ENCODE measurements around the gene SFI1. TPM values are rescaled to one million over a fixed set of nuclear protein-coding genes. Genes with fewer than 3 reads are reported as not detected.
A peak's percentile ranks its signal among the peaks of the same experiment; 100 is the strongest.
"Not testable (repeated sequence)": the region's sequence is repeated elsewhere in the genome, so short reads cannot be mapped to it uniquely, and the experiment has no call there.

SFI1 gene
- total RNA-seq, 1 experiment from 2014 or later: 59.2 TPM

DNA sequence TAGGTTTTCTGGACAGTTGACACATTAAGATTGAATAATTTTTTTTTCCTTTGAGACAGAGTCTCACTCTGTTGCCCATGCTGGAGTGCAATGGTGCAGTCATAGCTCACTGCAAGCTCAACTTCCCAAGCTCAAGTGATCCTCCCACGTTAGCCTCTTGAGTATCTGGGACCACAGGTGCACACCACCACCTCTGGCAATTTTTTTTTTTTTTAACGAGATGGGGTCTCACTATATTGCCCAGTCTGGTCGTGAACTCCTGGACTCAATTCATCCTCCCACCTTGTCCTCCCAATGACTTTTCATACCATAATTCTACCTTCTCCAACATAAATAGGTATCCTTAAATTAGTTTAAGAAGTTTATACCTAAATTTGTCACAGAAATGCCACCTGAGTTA is 15.2 kb upstream of the SFI1 start:
- no peak for DNase-seq
- no peaks in the 10 kb centered on the region for H3K4me1 Mint-ChIP-seq (ENCODE audit: low read depth, unreplicated experiment)
- no peaks in the 10 kb centered on the region for H3K27me3 Mint-ChIP-seq (ENCODE audit: unreplicated experiment)
- intact Hi-C loops (cut with micrococcal nuclease; ENCODE audit: unreplicated experiment): no loop called here
- H3K9me3 Mint-ChIP-seq (ENCODE audit: low read depth, unreplicated experiment): no peaks in the 10 kb centered on the region
- TF ChIP-seq, protein P1, sequence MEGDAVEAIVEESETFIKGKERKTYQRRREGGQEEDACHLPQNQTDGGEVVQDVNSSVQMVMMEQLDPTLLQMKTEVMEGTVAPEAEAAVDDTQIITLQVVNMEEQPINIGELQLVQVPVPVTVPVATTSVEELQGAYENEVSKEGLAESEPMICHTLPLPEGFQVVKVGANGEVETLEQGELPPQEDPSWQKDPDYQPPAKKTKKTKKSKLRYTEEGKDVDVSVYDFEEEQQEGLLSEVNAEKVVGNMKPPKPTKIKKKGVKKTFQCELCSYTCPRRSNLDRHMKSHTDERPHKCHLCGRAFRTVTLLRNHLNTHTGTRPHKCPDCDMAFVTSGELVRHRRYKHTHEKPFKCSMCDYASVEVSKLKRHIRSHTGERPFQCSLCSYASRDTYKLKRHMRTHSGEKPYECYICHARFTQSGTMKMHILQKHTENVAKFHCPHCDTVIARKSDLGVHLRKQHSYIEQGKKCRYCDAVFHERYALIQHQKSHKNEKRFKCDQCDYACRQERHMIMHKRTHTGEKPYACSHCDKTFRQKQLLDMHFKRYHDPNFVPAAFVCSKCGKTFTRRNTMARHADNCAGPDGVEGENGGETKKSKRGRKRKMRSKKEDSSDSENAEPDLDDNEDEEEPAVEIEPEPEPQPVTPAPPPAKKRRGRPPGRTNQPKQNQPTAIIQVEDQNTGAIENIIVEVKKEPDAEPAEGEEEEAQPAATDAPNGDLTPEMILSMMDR (IDR thresholded peaks at IDR 0.05; ENCODE audit: unreplicated experiment): no peak
- BruUV-seq (replicated peaks): no TSS peak
- H3K36me3 Mint-ChIP-seq (ENCODE audit: insufficient read depth, unreplicated experiment): peaks cover 70% of the 10 kb centered on the region
- CTCF ChIA-PET: no interaction called here
- no peak overlapping the region for H3K4me3 Mint-ChIP-seq (ENCODE audit: low read depth, unreplicated experiment)
- no peak overlapping the region for H3K27ac Mint-ChIP-seq (ENCODE audit: unreplicated experiment)

DNA sequence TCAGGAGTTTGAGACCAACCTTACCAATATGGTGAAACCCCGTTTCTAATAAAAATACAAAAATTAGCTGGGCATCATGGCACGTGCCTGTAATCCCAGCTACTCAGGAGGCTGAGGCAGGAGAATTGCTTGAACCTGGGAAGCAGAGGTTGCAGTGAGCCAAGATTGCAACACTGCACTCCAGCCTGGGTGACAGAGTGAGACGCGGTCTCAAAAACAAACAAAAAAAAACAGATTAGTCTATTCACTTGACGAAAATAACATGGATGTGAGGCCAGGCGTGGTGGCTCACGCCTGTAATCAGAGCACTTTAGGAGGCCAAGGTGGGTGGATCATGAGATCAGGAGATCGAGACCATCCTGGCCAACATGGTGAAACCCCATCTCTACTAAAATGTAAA is 13.9 kb upstream of the SFI1 start:
- H3K4me3 Mint-ChIP-seq (ENCODE audit: low read depth, unreplicated experiment); H3K9me3 Mint-ChIP-seq (ENCODE audit: low read depth, unreplicated experiment); H3K4me1 Mint-ChIP-seq (ENCODE audit: low read depth, unreplicated experiment); intact Hi-C loops (cut with micrococcal nuclease; ENCODE audit: unreplicated experiment); H3K27ac Mint-ChIP-seq (ENCODE audit: unreplicated experiment); DNase-seq; H3K27me3 Mint-ChIP-seq (ENCODE audit: unreplicated experiment); BruUV-seq (replicated peaks): not testable (repeated sequence)
- CTCF ChIA-PET: interaction anchor here (0.7 kb wide), 1 partner anchor 54 kb away, joined by 4 read pairs; no protein-coding TSS in a partner anchor
- peaks cover 74% of the 10 kb centered on the region for H3K36me3 Mint-ChIP-seq (ENCODE audit: insufficient read depth, unreplicated experiment)

DNA sequence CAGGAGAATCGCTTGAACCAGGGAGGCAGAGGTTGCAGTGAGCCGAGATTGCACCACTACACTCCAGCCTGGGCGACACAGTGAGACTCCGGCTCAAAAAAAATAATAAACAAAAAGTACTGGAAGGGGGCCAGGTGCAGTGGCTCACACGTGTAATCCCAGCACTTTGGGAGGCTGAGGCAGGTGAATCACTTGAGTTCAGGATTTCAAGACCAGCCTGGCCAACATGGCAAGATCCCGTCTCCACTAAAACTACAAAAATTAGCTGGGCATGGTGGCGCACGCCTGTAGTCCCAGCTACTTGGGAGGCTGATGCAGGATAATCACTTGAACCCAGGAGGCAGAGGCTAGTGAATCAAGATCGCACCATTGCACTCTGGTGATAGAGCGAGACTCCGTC is 10.0 kb upstream of the SFI1 start:
- Mint-ChIP-seq H3K4me1 (ENCODE audit: low read depth, unreplicated experiment) (peaks cover 21% of the 10 kb centered on the region), H3K36me3 (ENCODE audit: insufficient read depth, unreplicated experiment) (peaks cover 78% of the 10 kb centered on the region)
- H3K27ac Mint-ChIP-seq (ENCODE audit: unreplicated experiment); H3K9me3 Mint-ChIP-seq (ENCODE audit: low read depth, unreplicated experiment); H3K27me3 Mint-ChIP-seq (ENCODE audit: unreplicated experiment); DNase-seq; intact Hi-C loops (cut with micrococcal nuclease; ENCODE audit: unreplicated experiment); CTCF ChIA-PET; H3K4me3 Mint-ChIP-seq (ENCODE audit: low read depth, unreplicated experiment); BruUV-seq (replicated peaks): not testable (repeated sequence)

DNA sequence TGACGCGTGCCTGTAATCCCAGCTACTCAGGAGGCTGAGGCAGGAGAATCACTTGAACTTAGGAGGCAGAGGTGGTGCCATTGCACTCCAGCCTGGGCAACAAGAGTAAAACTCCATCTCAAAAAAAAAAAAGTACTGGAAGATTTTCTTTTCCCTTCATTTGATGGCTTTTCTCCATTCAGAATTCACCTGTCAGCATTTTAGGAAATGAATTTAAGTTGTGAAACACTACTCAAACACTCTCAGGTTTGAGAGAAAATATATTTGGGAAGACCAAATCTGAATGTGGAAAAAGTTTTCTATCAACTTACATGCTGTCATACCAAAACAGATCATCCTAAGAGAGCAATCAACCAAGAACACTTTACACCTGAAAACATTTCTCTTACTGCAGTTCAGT is 9.4 kb upstream of the SFI1 start:
- H3K27ac Mint-ChIP-seq (ENCODE audit: unreplicated experiment): no peak overlapping the region
- peaks cover 22% of the 10 kb centered on the region for H3K4me1 Mint-ChIP-seq (ENCODE audit: low read depth, unreplicated experiment)
- H3K4me3 Mint-ChIP-seq (ENCODE audit: low read depth, unreplicated experiment): no peak overlapping the region
- CTCF ChIA-PET: no interaction called here
- intact Hi-C loops (cut with micrococcal nuclease; ENCODE audit: unreplicated experiment): no loop called here
- BruUV-seq (replicated peaks): no TSS peak
- TF ChIP-seq, protein P1 (IDR thresholded peaks at IDR 0.05; ENCODE audit: unreplicated experiment): no peak
- peaks cover 72% of the 10 kb centered on the region for H3K36me3 Mint-ChIP-seq (ENCODE audit: insufficient read depth, unreplicated experiment)
- DNase-seq: no peak
- no peaks in the 10 kb centered on the region for H3K27me3 Mint-ChIP-seq (ENCODE audit: unreplicated experiment)
- H3K9me3 Mint-ChIP-seq (ENCODE audit: low read depth, unreplicated experiment): no peaks in the 10 kb centered on the region

DNA sequence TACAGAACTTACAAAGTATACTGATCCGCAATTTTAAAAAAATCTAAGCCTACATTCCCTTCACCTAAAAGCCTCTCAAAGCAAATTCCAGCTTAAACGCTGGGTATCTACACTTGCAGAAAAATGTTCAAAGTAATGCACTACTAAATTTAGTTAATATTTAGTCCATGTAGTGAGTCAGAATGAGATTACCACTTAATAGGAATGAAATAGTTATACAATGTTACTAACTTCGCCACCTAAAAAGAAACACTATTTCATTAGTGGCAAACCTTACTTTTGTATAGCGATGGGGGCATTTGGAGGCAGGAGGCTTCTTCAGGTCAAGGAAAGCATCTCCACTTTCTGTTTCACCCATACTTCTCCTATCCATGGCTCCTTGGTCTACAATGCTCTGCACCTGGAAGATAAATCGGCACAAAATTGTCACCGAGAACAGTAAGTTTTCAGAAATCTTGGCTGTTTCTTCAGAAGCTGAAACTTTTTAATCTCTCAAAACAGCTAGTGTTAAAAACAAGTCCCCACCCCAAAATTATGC is 7.9 kb upstream of the SFI1 start:
- no TSS peak for BruUV-seq (replicated peaks)
- Mint-ChIP-seq H3K27ac (ENCODE audit: unreplicated experiment) (peak overlapping the region; percentile 43), H3K4me1 (ENCODE audit: low read depth, unreplicated experiment) (peaks cover 22% of the 10 kb centered on the region), H3K4me3 (ENCODE audit: low read depth, unreplicated experiment) (peak overlapping the region; percentile 99), H3K27me3 (ENCODE audit: unreplicated experiment) (no peaks in the 10 kb centered on the region), H3K9me3 (ENCODE audit: low read depth, unreplicated experiment) (no peaks in the 10 kb centered on the region), H3K36me3 (ENCODE audit: insufficient read depth, unreplicated experiment) (peaks cover 58% of the 10 kb centered on the region)
- intact Hi-C loops (cut with micrococcal nuclease; ENCODE audit: unreplicated experiment): no loop called here
- CTCF ChIA-PET: no interaction called here
- DNase-seq: no peak
- TF ChIP-seq, protein P1 (IDR thresholded peaks at IDR 0.05; ENCODE audit: unreplicated experiment): no peak

Data from Calu3 (cell line).